Esophagus mucosa (tissue), 1 donor: ENCODE results near the gene TASP1. TPM values are rescaled to one million over a fixed set of nuclear protein-coding genes. Genes with fewer than 3 reads are reported as not detected.
A peak's percentile ranks its signal among the peaks of the same experiment; 100 is the strongest.
"Not testable (repeated sequence)": the region's sequence is repeated elsewhere in the genome, so short reads cannot be mapped to it uniquely, and the experiment has no call there.

ENCODE experiments used
- ATAC-seq: fragments of 200-7000 bp; cut with Tn5 transposase; one replicate; pipeline ENCODE4 v1.9.1; 2020
- total RNA-seq: library from RNA; stranded (reverse); gene quantifications from one replicate; pipeline ENCODE4 v1.2.4, GENCODE V29; 2023
- donor health status: DM: yes; HTN: yes; CAD: no.

Gene TASP1
- total RNA-seq, 1 donor from 2014 or later = 6.5 TPM

DNA sequence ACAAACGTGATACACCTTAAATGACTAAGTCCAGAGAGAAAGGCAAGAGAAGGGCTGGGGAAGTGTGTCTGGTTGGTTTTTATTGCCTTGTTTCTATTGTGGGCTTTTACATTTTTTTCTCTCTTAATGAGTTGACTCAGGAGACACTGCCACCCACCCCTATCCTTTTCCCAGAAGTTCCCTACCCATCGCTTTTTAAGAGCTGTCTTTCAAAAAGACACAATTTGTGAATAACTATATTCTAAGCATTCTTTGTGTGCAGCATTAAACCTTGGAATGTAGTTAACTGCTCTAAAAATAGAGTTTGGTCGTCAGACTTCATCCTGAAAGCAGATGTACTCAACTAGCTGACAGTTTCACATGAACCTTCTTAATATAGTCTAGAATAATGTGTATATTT, 242.7 kb downstream of the TASP1 start:
- ATAC-seq = no peak

DNA sequence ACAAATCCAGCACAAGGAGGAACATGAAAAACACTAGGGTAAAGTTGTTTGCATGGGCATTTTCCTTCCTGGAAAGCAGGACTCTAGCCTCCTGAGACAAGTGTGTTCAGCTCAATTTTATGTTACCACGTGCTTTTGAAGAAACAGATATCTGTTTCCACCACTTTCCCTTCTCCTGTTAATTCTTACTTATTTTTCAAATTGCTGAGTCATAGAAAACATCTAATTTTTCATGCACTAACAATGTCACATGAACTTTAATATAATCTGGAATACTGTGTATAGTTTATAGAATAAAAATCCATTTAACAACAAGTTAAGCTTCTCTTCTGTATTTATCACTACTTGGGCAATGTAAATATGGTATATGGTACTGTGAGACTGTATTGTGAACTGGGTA, 243.5 kb downstream of the TASP1 start:
- ATAC-seq = no peak

DNA sequence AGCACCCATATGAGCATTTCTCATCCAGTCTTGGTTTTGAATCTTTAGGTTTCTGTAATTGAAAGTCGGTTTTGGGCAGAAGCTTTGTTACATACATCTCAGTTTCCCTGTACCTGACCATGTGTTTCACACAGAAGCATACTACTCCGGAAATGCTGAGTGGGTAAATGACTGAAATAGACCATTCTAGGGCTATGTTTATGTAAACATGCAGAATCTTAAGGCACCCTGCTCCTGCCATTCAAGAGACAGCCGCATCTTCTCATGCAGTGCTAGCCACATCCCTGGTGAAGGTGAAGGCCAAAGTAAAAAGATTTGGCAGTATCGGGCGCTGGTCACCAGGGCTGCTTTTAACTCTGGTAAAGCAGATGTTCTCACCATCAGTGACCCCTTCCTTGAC, 246.3 kb downstream of the TASP1 start:
- no peak for ATAC-seq

DNA sequence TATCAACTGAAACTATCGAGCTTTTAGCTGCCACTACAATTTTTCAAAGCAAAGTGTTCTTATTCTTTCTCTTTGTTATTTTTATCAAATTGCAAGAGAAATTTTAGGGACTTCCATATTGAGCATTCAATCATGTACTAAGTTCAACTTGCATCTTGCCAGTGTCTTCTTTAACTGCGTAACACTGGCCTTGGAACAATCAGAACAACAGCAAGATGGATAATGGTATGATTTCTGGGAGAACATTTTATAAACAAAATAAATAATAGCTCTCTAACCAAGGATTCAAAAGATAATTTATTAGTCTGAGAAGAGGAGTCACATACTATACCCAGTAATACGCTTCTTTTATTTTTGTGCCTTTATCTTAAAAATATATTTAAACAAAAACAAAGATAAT, 249.6 kb downstream of the TASP1 start:
- no peak for ATAC-seq

DNA sequence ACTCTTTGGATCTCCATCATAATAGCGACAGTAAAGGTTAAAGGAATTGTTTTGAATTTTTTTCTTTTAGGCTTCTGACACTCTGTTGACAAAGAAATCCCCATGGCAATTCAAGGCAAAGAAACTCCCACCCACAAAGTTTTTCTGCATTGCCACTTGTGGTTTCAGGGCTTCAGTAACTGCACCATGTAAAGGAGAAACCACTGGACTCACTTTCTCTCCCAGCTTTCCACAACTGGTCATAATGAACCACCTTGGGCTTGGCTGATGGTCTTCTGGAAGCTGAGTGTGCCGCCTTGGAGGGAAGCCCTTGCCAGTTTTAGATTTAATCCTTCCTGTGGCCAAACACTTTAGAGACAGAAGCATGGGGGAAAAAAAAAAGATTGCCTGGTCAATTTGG, 254.6 kb downstream of the TASP1 start:
- no peak for ATAC-seq

DNA sequence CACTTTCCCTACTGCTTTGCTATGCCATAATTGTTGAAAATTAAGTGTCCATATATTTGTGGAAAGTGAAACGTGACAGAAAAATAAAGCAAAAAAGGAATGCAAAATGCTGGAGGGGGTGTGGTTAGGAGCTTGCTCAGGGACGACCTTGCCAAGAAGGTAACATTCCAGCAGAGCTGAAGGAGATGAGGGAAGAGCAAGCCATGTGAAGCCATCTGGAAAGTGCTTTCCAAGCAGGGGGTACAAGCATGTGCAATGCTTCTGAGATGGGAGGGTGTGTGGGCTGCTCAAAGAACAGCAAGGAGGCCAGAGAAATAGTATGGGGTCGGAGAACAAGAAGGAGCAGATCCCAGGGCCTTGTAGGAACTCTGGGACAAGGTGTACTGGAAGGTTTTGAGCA, 255.9 kb downstream of the TASP1 start:
- no peak for ATAC-seq

DNA sequence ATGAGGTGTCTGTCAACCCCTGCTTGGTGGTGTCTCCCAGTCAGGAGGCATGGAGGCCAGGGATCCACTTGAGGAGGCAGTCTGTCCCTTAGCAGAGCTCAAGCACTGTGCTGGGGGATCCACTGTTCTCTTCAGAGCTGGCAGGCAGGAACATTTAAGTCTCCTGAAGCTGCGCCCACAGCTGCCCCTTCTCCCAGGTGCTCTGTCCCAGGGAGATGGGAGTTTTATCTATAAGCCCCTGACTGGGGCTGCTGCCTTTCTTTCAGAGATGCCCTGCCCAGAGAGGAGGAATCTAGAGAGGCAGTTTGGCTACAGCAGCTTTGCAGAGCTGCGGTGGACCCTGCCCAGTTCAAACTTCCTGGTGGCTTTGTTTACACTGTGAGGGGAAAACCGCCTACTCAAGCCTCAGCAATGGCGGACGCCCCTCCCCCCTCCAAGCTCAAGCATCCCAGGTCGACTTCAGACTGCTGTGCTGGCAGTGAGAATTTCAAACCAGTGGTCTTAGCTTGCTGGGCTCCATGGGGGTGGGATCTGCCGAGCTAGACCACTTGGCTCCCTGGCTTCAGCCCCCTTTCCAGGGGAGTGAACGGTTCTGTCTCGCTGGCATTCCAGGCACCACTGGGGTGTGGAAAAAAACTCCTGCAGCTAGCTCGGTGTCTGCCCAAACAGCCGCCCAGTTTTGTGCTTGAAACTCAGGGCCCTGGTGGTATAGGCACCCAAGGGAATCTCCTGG, 258.1 kb downstream of the TASP1 start:
- not testable (repeated sequence) for ATAC-seq

DNA sequence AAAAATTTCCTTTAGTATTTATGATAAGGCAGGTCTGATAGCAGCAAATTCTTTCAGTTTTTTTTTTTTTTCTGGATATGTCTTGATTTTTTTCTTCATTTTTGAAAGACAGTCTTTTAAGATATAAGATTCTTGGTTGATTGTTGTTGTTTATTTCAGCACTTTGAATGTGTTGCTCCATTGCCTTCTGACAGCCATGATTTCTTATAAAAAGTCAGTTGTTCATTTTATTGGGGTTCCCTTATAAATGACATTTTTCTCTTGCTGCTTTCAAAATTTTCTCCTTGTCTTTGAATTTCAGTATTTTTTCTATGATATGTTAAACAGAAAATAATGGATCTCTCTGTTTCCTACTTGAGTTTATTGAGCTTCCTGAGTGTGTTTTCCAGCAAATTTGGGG, 265.3 kb downstream of the TASP1 start:
- ATAC-seq = no peak

DNA sequence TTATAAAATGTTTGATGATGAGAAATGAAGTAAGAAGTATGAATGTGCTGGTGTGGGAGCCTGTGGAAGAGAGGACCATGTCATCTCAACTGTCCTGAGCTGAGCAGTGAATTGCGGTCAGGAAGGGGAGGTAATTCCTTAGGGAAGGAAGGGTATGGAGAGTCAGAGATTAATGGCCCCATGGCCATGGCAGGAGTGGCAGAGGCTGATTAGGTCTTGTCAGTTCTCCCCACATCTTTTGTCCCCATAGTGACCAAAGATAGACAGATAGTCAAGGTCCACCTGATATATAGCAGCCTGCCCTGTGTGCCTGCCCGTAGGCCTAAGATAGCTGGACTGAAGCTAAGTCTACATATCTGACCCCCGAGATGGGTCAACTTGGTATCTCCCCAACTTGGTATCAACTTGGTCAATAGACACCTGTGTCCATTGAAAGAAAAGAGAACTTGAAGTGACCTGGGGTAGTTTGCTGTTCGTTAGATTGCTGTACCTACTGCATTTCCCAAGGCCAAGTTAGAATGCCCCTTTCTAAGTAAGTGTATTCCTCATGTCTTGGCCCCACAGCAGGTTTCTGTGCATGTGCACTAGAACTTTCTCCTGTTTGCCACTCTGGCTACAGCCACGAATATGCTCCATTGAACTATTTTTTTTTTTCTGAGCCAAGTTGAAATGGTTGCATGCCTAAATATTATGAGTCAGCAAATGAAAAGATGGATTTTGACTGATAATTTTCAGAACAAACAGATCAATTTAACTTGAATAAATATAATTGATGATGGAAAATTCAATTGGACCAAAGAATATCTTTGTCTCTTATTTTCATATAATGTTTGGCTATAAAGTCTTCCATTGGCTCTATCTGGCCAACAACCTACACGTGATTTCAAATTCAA, 274.2 kb downstream of the TASP1 start:
- no peak for ATAC-seq

DNA sequence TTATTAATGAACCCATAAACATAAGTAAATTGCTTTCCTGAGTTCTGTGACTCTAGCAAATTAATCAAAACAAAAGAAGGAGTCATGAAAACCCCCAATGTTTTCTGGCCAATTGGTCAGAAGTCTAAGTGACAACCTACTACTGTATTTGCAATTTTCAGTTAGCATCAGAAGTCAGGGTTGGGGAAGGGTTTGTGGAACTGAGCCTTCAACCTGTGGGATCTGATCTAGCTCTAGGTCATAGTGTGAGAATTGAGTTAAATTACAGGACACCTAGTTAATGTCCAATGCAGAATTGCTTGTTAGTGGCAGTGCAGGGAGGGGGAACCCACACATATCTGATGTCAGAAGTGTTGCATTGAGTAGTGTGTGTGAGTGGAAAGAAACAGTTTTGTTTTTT, 275.3 kb downstream of the TASP1 start:
- ATAC-seq = no peak

DNA sequence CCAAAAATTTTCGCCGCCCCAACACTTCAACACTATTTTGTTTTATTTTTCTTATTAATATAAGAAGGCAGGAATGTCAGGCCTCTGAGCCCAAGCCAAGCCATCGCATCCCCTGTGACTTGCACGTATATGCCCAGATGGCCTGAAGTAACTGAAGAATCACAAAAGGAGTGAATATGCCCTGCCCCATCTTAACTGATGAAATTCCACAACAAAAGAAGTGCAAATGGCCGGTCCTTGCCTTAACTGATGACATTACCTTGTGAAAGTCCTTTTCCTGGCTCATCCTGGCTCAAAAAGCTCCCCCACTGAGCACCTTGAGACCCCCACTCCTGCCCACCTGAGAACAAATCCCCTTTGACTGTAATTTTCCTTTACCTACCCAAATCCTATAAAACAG, 276.6 kb downstream of the TASP1 start:
- not testable (repeated sequence) for ATAC-seq

DNA sequence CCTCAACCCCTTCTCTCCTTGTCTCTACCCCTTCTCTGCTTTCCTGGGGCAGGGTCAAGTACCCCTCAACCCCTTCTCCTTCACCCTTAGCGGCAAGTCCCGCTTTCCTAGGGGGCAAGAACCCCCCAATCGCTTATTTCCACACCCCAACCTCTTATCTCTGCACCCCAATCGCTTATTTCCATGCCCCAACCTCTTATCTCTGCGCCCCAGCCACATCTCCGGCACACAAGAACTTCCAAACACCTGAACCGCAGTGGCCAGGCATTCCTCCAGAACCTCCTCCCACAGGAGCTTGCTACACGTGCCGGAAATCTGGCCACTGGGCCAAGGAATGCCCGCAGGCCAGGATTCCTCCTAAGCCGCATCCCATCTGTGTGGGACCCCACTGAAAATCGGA, 279.8 kb downstream of the TASP1 start:
- ATAC-seq = not testable (repeated sequence)

DNA sequence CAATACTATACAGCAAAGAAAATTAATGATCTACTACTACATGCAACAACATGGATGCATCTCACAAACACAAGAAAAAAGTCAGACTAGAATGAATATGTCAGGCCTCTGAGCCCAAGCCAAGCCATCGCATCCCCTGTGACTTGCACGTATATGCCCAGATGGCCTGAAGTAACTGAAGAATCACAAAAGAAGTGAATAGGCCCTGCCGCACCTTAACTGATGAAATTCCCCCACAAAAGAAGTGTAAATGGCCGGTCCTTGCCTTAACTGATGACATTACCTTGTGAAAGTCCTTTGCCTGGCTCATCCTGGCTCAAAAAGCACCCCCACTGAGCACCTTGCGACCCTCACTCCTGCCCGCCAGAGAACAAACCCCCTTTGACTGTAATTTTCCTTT, 280.9 kb downstream of the TASP1 start:
- not testable (repeated sequence) for ATAC-seq

DNA sequence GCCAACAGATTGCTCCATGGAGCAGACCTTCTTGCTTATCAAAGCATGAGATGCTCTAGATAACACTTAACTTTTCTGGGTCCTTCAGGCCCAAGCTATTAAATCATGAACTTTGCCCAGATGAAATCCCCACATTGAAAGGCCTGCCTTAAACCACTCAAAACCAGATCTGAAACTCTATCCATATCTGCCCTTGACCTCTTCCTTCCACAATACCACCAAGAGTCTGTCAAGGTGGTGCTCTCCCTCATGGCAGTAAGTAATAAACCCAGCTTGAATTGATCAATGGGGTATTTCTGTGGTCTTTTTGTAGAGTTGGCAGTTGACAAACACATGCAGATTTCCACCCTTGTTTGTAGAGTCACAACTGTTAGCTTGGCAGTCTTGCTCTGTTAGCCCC, 282.1 kb downstream of the TASP1 start:
- no peak for ATAC-seq

DNA sequence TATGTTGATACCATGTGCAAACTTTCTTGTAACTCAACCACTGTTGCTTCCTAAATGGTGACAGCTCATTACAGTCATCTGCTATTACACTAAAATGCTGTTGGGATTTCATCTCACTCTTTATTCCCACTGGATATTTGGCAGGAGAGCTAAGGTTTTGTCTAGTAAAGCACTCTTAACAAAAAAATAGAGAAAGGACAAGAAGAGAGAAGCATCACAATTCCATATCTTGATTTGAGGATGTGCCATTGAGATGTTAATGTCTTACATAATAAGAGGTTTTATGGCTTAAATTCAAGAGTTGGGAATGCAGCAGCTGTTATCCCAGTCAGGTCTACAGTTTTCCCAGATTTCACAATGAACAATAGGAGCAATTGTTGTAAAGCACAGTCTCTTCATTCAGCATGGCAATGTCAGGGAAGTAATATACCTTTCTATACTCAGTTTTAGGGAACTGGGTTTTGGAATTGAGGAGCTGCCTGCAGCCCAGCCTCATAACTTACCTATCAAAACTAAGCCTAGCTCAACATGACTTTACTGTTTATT, 282.7 kb downstream of the TASP1 start:
- ATAC-seq = no peak

DNA sequence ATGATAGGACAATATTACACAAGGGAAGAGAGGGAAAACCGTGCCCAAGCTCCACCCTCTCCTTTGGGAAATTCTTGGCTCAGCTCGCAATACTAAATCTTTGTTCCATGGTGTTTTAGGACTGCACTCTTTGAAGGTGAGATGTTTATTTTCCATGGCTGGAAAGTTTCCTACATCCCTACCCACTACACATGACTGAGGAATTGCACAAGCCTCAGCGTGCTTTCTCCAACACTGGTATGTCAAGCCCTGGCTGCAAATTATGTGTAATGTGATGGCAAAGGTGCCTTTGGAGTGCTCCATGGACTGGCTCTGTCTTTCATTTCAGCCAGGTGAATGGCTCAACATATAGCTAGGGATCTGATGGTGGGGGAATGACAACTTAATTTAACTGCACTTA, 283.3 kb downstream of the TASP1 start:
- no peak for ATAC-seq

DNA sequence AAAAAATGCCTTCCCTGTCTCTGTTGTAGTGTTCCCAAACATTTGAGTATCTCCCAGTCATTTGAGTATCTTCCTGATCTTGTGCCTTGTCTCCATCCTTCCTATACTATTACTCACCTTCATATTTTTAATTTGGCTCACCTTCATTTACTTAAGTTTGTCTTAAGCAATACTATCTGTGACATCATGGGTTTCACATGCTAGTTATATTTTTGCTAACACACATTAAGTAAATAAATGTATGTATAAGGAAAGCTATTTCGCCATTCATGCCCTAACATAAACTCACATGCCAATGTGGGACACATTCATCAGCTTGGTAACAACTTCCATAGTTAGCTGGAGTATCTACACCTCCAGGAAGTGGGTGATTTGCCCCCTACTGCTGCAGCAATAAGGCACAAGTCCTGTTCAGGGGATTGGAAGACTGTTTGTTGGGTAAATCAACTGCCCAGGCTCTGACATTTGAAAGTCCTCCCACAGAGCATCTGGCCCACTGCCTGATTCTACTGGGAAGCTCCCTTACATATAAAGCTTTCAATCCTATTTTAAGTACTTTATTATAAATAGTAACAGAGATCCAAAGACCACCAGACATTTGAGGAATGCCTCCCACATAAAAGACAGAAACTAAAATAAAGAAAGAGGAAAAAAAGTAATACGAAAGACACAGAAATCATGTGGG, 285.3 kb downstream of the TASP1 start:
- ATAC-seq = no peak

DNA sequence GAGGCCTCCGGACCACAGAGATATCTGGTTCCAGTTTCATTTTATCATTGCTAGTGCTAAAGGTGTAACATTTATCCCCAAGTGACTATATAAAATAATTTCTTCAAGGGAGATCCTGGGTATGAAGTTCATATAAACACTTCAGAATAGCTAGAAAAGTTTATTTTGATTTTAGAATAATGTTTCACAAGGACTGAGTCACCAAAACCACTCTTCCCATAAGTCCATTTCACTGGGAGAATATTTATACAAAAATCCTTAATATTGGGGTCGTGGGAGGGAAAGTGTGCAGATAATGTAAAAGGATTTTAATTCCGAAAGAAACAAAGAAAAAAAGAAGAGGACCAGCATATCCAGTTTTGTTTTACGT, 289.5 kb downstream of the TASP1 start:
- ATAC-seq = no peak

DNA sequence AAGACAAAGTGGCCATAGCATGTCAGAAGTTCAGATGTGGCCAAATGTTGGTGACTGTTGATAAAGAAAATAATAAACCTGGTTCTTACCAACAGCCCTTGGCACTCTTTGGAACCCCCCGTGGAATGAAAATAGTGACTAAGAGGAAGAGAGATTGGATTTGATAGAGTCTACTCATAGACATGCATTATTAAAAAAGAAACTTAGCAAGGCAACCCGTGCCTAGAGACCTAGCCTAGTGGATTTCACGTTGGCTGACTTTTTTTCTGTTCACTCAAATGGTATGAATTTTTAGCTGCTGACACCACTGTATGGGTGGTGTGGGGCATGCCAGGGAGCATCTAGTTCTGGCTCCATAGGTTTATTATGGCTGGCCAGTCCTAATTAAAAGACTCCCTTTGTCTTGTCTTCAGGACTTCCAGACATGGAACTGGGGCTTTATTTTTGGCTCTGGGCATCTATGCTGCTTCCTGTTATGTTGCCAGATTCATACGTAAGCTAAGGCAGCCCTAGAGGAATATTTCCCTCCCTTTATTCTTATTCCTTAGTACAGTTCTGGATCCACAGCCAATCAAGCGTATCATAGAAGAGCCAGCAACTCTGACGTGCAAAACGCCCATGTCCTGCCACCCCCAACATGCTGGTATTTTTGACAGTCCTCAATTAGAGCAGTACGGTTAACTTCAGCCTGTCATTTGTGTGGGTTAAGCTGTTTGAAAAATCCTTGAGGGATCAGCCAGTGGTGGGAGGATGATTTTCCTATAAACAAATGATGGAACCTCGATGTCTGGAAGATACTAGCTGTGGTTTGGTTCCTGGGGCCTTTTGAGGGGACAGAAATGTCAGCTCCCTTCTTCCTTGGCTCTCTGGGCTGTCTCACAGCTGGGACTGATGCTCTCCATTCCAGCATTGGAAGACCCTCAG, 290.2 kb downstream of the TASP1 start:
- ATAC-seq = no peak

DNA sequence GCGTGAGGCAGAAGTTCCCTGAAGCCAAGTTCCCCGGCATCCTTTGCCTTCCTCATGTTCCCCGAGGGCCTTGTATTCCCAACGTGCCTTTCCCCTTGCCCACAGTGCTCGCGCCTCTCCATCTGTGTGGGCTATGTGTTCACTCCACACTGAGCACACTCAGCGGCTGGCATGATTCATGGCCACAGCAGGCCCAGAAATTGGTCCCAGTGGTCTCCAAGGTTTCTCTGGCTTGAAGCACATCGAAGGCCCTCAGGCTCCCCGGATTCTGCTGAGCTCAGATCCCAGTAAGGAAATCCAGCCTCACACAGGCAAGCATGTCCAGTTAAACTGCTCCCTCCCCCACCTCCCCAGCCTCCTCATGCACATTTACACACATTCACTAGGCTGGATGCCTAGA, 294.1 kb downstream of the TASP1 start:
- ATAC-seq = no peak

DNA sequence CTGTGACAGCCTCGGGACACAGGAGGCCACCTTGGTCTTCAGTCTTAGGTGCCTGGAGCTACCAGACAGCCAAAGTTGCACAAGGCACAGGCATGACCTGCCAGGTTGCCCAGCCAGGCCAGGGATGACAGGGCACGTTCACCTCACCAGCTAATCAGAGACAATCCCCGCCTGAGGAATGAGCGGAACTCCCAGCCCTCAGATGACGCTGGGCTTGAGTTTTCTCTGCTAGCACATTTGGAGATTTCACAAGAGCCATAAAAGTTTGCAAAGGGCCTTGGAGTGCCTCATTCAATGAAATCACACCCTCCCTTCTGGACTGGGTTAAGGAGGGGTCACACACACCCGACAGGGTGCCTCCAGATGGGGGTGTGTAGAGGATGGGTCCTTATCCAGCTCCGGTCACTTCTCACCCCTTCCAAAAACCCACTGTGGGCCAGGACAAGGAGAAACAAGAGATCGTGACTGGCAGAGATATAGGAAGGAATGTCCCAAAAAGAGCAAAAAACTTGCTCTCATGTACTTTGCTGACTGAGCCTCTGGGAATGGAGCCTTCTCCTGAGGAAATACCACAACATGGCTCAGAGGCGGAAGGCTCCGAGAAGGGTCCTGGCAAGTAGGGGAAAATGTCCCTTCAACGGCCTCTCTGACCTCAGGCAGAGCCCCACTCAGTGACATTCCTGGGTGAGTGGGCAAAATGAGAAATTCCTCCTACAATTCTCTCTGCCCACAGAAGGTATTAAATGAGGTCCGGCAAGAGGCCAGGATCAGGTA, 296.1 kb downstream of the TASP1 start:
- ATAC-seq = peak; percentile 17
